Tibial nerve (tissue), 4 donors: ENCODE measurements around the gene PKN2. TPM values are rescaled to one million over a fixed set of nuclear protein-coding genes. Genes with fewer than 3 reads are reported as not detected.

Experiments
- DNase-seq, 2 donors: peaks; one replicate each; pipeline ENCODE4 v3.0.0-alpha.2; 2019; ENCODE audit warnings: low spot score in 2 of 2
- H3K27ac ChIP-seq, 4 donors: fragments of 200-600 bp; sonication (generic) in 3 of 4; one replicate each; pipeline ENCODE4 v1.5.1; 2017 to 2019; ENCODE audit warnings: mild to moderate bottlenecking in 1 of 4
- H3K27me3 ChIP-seq, 2 donors: fragments of 200-600 bp; sonication (generic) in 1 of 2; one replicate each; pipeline versions ENCODE4 v1.5.1 to v1.6.0; 2017 to 2019
- H3K36me3 ChIP-seq, 3 donors: fragments of 200-600 bp; sonication (generic); one replicate each; pipeline ENCODE4 v1.5.1; 2018 to 2019
- H3K4me1 ChIP-seq, 4 donors: fragments of 200-600 bp; sonication (generic) in 3 of 4; one replicate each; pipeline ENCODE4 v1.5.1; 2017 to 2019
- H3K4me3 ChIP-seq, 4 donors: fragments of 200-600 bp; sonication (generic) in 3 of 4; one replicate each; pipeline ENCODE4 v1.5.1; 2017 to 2019; ENCODE audit warnings: mild to moderate bottlenecking in 1 of 4, moderate library complexity in 1 of 4
- H3K9me3 ChIP-seq, 4 donors: fragments of 200-600 bp; sonication (generic) in 3 of 4; one replicate each; pipeline ENCODE4 v1.5.1; 2017 to 2019
- EP300 ChIP-seq, 2 donors: sonication (generic); formaldehyde crosslinking; IDR thresholded peaks; one replicate each; pipeline ENCODE4 v1.6.1; 2017; ENCODE audit warnings: antibody characterized with exemption in 2 of 2, mild to moderate bottlenecking in 1 of 2
- POLR2A ChIP-seq, 2 donors: fragments of 450-650 bp; IDR thresholded peaks; one replicate each; pipeline ENCODE4 v1.6.1; 2017; ENCODE audit warnings: antibody characterized with exemption in 2 of 2, mild to moderate bottlenecking in 2 of 2, moderate library complexity in 2 of 2
- WGBS, 2 donors: methylation state at CpG; one replicate each; pipeline ENCODE4 v1.1.5; 2018; 5-methylcytosine and 5-hydroxymethylcytosine counted together
- total RNA-seq, 4 donors: library from RNA; depleted of rRNA; stranded (reverse); fragments of >200 nt; gene quantifications; one replicate each; pipeline ENCODE4 v1.1.0, GENCODE V29; 2016
- TF ChIP-seq, protein P1 (sequence below), 5 experiments: fragments of 200-600 bp in 3 of 5; fragments of 450-650 bp in 2 of 5; sonication (generic) in 3 of 5; IDR thresholded peaks; one replicate each; pipeline ENCODE4 v1.5.1; 2016 to 2019; ENCODE audit warnings: antibody characterized with exemption in 5 of 5, mild to moderate bottlenecking in 3 of 5, moderate library complexity in 2 of 5

PKN2 gene
- total RNA-seq, 4 donors from 2014 or later = 36.3 to 65.9 (median 50.1) TPM

DNA sequence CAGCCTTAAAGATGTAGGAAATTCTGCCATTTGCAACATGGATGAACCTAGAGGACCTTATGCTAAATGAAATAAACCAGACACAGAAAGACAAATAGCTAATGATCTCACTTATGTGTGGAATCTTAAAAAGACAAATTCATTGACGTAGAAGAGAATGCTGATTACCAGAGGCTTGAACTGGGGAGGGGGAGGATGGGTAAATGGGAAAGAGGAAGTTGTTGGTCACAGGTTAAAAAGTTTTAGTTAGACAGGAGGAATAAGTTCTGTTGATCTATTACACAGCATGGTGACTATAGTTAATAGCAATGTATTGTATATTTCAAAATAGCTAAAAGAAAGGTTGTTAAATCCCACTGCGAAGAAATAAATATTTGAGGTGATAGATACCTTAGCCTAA lies 62.8 kb downstream of the PKN2 start:
- Histone ChIP-seq H3K9me3 (no peaks in the 10 kb centered on the region), H3K4me3 (no peak overlapping the region), H3K36me3 (peaks cover 0 to 22% (median 0%) of the 10 kb centered on the region in 3 donors), H3K4me1 (no peaks in the 10 kb centered on the region), H3K27ac (no peak overlapping the region), H3K27me3 (no peaks in the 10 kb centered on the region)
- WGBS, 2 donors = 93 to 95% methylated on average over 2 of the region's 2 CpGs
- TF ChIP-seq POLR2A (IDR thresholded peaks at IDR 0.05) = no peak
- TF ChIP-seq EP300 (IDR thresholded peaks at IDR 0.05) = no peak
- TF ChIP-seq, protein P1, sequence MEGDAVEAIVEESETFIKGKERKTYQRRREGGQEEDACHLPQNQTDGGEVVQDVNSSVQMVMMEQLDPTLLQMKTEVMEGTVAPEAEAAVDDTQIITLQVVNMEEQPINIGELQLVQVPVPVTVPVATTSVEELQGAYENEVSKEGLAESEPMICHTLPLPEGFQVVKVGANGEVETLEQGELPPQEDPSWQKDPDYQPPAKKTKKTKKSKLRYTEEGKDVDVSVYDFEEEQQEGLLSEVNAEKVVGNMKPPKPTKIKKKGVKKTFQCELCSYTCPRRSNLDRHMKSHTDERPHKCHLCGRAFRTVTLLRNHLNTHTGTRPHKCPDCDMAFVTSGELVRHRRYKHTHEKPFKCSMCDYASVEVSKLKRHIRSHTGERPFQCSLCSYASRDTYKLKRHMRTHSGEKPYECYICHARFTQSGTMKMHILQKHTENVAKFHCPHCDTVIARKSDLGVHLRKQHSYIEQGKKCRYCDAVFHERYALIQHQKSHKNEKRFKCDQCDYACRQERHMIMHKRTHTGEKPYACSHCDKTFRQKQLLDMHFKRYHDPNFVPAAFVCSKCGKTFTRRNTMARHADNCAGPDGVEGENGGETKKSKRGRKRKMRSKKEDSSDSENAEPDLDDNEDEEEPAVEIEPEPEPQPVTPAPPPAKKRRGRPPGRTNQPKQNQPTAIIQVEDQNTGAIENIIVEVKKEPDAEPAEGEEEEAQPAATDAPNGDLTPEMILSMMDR (IDR thresholded peaks at IDR 0.05) = no peak
- DNase-seq = no peak

DNA sequence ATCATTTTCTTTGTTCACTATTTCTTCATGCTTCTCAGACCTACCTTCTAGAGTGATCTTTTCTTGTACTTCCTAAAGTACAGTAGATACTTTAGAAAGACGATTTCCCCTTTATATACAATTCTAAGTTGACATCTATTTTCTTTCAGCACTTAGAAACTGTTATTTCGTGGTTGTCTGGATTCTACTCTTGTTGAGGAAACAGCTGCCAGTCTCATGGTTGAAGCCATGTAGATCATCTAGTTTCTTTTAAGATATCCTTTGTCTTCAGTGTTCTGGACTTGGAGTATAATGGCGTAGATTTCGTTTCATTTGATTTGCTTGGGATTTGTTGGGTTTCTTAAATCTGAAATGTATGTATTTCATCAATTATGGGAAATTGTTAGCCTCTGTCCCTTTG lies 67.6 kb downstream of the PKN2 start:
- no peaks in the 10 kb centered on the region for H3K4me1 ChIP-seq
- DNase-seq = no peak
- peaks cover 0 to 2% (median 0%) of the 10 kb centered on the region in 4 donors for H3K9me3 ChIP-seq
- no peak overlapping the region for H3K4me3 ChIP-seq
- H3K36me3 ChIP-seq = peaks cover 0 to 13% (median 0%) of the 10 kb centered on the region in 3 donors
- no peak overlapping the region for H3K27ac ChIP-seq
- no peak for TF ChIP-seq EP300 (IDR thresholded peaks at IDR 0.05)
- TF ChIP-seq, protein P1 (IDR thresholded peaks at IDR 0.05) = no peak
- TF ChIP-seq POLR2A (IDR thresholded peaks at IDR 0.05) = no peak
- H3K27me3 ChIP-seq = no peaks in the 10 kb centered on the region
- WGBS, 2 donors = 92 to 97% methylated on average over 4 of the region's 4 CpGs

- no peak overlapping the region for H3K4me3 ChIP-seq
- H3K36me3 ChIP-seq = peaks cover 0 to 15% (median 0%) of the 10 kb centered on the region in 3 donors
- H3K4me1 ChIP-seq = no peaks in the 10 kb centered on the region
- no peak overlapping the region for H3K27ac ChIP-seq
- DNase-seq = no peak
- H3K9me3 ChIP-seq = peaks cover 0 to 3% (median 0%) of the 10 kb centered on the region in 4 donors
- WGBS, 2 donors = 96% methylated on average over 6 of the region's 6 CpGs
- no peaks in the 10 kb centered on the region for H3K27me3 ChIP-seq
- TF ChIP-seq, protein P1 (IDR thresholded peaks at IDR 0.05) = no peak
- TF ChIP-seq POLR2A (IDR thresholded peaks at IDR 0.05) = no peak
- no peak for TF ChIP-seq EP300 (IDR thresholded peaks at IDR 0.05)
Observed at GRCh38 chr1:88753506-88753905, 69.4 kb downstream of the PKN2 start.

GRCh38 chr1:88763649-88764406 lies 79.8 kb downstream of the PKN2 start:
- Histone ChIP-seq H3K27ac (no peak overlapping the region), H3K9me3 (no peaks in the 10 kb centered on the region), H3K27me3 (no peaks in the 10 kb centered on the region), H3K36me3 (peaks cover 0 to 20% (median 0%) of the 10 kb centered on the region in 3 donors), H3K4me1 (no peaks in the 10 kb centered on the region), H3K4me3 (no peak overlapping the region)
- 36 to 42% methylated on average over 1 of the region's 1 CpG for WGBS, 2 donors
- TF ChIP-seq EP300 (IDR thresholded peaks at IDR 0.05) (no peak), POLR2A (IDR thresholded peaks at IDR 0.05) (no peak)
- TF ChIP-seq, protein P1 (IDR thresholded peaks at IDR 0.05) = no peak
- DNase-seq = no peak

- Histone ChIP-seq H3K27ac (no peak overlapping the region), H3K36me3 (peaks cover 0 to 26% (median 0%) of the 10 kb centered on the region in 3 donors), H3K27me3 (no peaks in the 10 kb centered on the region), H3K9me3 (no peaks in the 10 kb centered on the region), H3K4me3 (no peak overlapping the region), H3K4me1 (no peaks in the 10 kb centered on the region)
- DNase-seq = no peak
- TF ChIP-seq, protein P1 (IDR thresholded peaks at IDR 0.05) = no peak
- TF ChIP-seq EP300 (IDR thresholded peaks at IDR 0.05) (no peak), POLR2A (IDR thresholded peaks at IDR 0.05) (no peak)
Observed at GRCh38 chr1:88768187-88768586, 84.1 kb downstream of the PKN2 start.
